ENCODE results near the gene PSME2.
A peak's percentile ranks its signal among the peaks of the same experiment; 100 is the strongest.

Gene PSME2

DNA sequence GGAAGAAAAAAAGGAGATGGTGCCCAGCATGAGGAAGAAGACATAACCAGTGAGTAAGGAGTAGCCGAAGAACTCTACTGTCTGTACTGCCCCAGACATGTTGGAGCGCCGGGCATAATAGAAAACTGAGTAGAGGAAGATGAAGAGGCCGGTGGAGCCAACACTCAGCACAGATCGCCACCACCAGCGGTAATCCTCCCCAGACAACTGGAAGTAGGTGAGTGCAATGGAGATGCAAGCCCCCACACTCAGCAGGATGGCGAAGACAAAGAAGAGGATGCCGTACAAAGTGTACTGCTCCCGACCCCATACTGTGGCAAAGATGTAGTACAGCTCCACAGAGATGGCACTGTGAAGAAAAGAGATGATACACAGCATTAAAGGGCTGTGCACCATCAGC, 43.0 kb upstream of the PSME2 start:
- TF ChIP-seq CTCF (IDR thresholded peaks at IDR 0.05; ENCODE audit: low read depth, low read length) = no peak
- no peak for DNase-seq (ENCODE audit: low read depth, low spot score)
- H3K4me3 ChIP-seq (ENCODE audit: low read depth, low read length) = no peak overlapping the region
- in situ Hi-C loops (cut with HindIII; ENCODE audit: low sequenced_read_pairs) = no loop called here

DNA sequence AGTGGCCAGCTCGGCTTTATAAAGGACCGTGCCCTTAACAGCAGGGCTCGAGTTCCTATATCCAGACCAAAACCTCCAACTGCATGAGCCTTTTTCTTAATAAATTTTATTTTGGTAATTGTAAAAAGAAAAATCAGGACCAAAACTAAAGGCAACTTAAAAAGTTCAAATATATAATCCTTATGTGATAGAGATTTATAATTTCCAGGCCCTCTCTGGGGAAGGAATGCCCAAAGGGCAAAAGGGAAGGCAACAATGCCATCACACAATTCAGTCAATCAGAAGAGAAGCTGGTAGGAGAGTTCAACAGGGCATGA, 42.6 kb upstream of the PSME2 start:
- peak overlapping the region; percentile 87 for H3K4me3 ChIP-seq (ENCODE audit: low read depth, low read length)
- in situ Hi-C loops (cut with HindIII; ENCODE audit: low sequenced_read_pairs) = no loop called here
- DNase-seq (ENCODE audit: low read depth, low spot score) = no peak
- no peak for TF ChIP-seq CTCF (IDR thresholded peaks at IDR 0.05; ENCODE audit: low read depth, low read length)

DNA sequence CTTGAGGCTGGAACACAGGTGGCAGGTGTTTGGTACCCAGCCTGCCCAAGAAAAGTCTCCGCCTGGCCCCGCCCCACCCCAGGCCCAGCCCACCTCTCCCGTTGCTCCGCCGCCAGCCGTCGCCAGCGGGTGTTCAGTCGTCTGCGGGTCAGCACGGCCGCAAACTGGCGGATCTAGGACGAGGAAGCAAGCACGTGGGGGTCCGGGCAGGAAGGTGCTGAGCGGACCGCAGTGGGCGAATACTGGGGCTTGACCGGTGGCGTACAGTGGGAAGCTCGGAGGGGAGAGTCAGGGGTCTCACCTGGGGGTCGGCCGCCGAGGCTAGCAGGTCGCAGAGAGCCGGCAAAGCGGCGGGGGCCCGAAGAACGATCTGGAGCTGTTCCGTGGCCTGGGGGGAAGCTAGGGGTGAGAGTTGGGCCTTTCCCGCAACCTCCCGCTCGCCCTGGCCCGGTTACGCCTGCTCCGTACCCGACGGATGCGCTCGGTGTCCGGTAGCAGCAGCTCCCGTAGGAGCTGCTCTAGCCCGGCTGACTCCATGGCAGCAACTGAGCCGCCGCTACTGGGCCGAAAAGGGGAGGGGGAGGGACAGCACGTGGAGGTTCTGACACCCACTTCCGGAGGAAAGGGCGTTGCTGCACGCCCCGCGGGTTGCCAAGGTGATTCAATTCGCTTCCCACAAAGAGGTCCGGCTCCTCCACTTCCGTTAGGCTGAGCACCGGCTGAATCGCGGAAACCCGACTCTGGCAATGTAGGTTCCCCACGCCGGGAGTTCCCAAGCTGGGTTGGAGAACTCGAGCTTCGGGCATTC, 42.0 kb upstream of the PSME2 start, which contains the start of gene IPO4:
TSS of gene IPO4 (minus strand) at position 566 of the 808 bp plus-strand sequence. CDS start at position 537, 29 bp downstream.
- in situ Hi-C loops (cut with HindIII; ENCODE audit: low sequenced_read_pairs) = no loop called here
- H3K4me3 ChIP-seq (ENCODE audit: low read depth, low read length) = peak within 1 kb of the TSS; percentile 87
- peak; percentile 98 for DNase-seq (ENCODE audit: low read depth, low spot score)
- TF ChIP-seq CTCF (IDR thresholded peaks at IDR 0.05; ENCODE audit: low read depth, low read length) = no peak

DNA sequence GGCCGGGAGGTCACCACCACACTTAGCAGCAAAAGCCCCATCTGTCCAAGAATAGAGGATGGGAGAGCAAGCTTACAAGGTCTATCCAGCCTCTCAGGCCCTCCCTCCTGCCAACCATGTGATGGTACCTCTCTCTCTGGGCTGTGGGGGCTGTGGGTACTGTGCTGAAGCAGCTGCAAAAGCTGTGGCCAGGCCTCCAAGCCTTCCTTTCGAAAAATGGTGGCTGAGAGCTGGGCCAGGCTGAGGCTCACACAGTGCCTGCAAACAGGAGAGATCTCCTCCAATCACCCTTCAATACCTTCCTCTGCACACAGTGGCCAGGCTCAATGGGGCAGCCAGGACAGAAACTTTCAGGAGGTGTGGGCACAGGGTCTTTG, 41.1 kb upstream of the PSME2 start:
- DNase-seq (ENCODE audit: low read depth, low spot score) = no peak
- in situ Hi-C loops (cut with HindIII; ENCODE audit: low sequenced_read_pairs) = no loop called here
- no peak for TF ChIP-seq CTCF (IDR thresholded peaks at IDR 0.05; ENCODE audit: low read depth, low read length)
- peak overlapping the region; percentile 87 for H3K4me3 ChIP-seq (ENCODE audit: low read depth, low read length)

- in situ Hi-C loops (cut with HindIII; ENCODE audit: low sequenced_read_pairs) = no loop called here
- DNase-seq (ENCODE audit: low read depth, low spot score) = no peak
- TF ChIP-seq CTCF (IDR thresholded peaks at IDR 0.05; ENCODE audit: low read depth, low read length) = no peak
- H3K4me3 ChIP-seq (ENCODE audit: low read depth, low read length) = no peak overlapping the region
These were observed 40.6 kb upstream of the PSME2 start for GRCh38 chr14:24186831-24187538.

DNA sequence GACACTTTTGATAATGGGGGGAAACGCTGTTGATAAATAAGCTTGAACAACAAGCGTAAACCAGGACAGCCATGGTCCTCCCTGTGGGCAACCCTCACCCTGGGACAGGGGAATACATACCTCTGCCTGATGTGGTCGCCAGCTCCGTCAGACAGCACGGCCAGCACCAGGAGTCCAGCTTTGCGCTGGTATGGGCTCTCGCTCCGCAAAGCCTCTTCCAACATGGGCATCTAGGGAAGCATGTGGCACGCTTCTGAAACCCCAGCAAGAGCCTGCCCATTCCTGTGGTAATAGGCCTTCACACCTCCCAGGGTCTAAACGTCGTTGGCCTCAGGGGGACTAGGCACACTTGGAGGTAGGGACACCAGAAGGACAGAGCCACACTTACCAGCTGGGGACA, 39.3 kb upstream of the PSME2 start:
- TF ChIP-seq CTCF (IDR thresholded peaks at IDR 0.05; ENCODE audit: low read depth, low read length) = no peak
- in situ Hi-C loops (cut with HindIII; ENCODE audit: low sequenced_read_pairs) = no loop called here

More for the DNA sequence above, 39.3 kb upstream of the PSME2 start:
- no peak overlapping the region for H3K4me3 ChIP-seq (ENCODE audit: low read depth, low read length)
- DNase-seq (ENCODE audit: low read depth, low spot score) = no peak

Data from astrocyte of the spinal cord (primary cell).